Measurements from ENCODE around the gene GCK.
"Not testable (repeated sequence)": the region's sequence is repeated elsewhere in the genome, so short reads cannot be mapped to it uniquely, and the experiment has no call there.

The GCK gene

DNA sequence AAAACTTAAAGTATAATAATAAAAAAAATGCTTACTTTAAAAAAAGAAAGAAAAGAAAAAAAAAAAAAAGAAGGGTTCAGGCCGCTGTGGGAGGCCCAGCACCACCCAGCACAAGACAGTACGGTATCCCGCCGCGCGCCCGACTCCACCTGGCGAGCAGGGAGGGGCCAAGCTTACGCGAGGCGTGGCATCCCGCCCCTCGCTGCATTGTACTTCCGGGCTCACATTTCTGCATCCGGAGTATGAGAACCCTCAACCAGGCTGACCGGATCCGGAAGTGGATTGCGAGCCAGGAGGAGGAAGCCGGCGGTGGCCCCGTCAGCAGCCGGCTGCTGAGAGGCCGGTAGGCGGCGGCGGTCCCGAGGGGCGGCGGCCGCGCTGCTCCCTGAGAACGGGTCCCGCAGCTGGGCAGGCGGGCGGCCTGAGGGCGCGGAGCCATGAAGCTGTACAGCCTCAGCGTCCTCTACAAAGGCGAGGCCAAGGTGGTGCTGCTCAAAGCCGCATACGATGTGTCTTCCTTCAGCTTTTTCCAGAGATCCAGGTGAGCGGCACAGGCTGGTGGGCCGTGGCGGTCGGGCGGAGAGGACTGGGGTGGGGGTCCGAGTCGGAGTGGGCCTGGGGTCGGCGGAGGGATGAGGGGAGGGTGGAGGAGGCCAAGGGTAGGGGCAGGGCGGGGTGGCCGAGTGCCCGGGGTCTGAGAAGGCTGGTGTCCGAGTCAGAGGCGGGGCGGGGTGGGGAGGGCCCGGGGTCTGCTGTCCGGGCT, 11.6 kb upstream of the GCK start, which contains the start of gene YKT6:
YKT6 (plus strand) TSS at position 280 of the 763 bp plus-strand sequence; CDS start at position 438, 158 bp downstream.
- DNase-seq: peak; percentile 95

DNA sequence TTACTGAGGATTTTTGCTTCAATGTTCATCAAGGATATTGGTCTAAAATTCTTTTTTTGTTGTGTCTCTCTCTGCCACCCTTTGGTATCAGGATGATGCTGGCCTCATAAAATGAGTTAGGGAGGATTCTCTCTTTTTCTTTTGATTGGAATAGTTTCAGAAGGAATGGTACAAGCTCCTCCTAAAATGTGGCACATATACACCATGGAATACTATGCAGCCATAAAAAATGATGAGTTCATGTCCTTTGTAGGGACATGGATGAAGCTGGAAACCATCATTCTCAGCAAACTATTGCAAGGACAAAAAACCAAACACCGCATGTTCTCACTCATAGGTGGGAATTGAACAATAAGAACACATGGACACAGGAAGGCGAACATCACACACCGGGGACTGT, 10.9 kb upstream of the GCK start:
- not testable (repeated sequence) for DNase-seq

DNA sequence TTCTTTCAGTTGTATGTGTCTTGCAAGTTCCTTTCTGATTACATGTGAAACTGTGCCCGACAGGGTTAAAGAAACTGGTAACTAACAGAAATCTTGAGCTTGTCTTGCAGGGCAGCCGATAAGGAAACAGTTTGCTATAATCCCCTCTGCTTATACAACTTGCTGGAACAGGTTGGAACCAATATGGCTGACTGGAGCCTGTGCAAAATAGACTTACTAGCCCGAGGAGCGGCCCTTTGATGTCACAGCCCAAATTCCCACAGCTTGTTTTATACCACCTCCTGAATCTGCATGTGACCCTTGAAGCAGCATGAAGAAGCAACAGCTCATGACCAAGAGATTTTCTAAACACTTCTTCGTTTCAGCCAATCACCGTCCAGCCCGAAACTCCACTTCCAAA, 8.2 kb upstream of the GCK start:
- no peak for DNase-seq

DNA sequence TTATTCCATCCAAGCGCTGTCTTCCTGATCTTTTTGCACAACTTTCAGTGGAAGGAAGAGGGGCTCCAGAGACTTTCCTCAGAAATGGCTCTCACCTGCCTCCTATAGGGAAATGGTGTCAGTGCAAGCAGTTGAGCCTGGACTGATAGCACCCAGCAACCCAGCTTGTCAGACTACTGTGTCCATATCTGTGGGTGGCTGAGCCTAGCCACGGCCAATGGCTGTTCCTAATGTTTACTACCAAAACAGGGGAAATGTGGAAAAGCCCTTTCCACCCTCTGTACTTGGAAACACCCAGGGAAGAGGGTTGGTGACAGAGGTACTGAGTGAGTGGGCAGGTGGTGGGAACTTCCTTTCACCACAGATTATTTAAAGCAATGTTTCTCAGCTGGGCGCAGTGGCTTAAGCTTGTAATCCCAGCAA, 7.2 kb upstream of the GCK start:
- DNase-seq: no peak

DNA sequence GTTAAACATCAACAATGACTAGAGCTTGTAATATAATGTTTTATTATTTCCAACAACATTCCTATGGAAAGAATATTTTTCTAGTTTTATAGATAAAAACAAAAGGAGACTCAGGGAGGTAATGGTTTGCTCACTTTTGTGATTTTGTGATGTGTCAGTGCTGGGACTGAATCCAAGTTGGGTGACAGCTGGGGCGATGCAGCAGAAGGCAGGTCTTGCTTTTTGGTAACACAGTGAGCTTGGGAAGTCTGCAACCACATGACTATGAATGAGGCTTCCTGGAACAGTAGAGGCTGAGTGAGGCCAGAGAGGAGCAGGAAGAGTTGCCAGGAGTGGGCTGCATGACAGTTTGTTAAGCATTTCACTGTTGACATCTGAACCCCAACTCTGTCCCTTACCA, 6.7 kb upstream of the GCK start:
- no peak for DNase-seq

DNA sequence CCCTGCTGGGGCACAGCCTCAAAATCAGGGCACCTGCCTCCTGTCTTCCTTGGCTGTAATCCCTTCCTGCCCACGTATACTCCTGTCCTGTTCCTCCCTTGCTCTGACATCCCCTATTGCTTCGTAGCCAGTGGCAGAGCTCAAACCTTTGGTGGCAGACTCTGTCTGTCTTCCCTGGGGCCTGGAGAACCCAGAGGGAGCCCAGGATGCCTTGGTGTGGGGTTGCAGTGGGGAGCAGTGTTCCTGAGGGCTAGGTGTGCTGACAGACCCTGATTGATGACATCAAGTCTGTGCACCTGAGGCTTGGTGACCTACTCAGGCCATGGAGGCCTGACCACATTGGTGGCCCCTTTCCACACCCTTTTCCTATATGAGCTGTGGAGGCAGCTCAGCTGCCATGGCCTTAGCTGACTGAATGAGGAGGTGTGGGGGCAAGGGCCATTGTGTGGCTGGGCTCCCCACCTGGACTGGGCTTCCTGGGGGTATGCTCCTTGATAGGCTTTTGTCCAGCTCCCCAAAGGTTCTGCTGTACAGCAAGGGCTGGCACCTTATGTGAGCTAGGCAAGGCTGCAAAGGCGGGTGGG, 5.4 kb upstream of the GCK start:
- no peak for DNase-seq

DNA sequence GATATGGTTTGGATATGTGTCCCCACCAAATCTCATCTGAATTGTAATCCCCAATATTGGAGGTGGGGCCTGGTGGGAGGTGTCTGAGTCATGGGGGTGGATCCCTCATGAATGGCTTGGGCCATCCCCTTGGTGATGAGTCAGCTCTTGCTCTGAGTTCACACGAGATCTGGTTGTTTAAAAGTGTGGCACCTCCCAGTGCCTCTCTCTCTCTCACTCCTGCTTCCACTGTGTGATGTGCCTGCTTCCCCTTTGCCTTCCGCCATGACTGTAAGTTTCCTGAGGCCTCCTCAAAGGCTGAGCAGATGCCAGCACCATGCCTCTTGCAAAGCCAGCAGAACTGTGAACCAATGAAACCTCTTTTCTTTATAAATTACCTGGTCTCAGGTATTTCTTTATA, 4.8 kb upstream of the GCK start:
- no peak for DNase-seq

DNA sequence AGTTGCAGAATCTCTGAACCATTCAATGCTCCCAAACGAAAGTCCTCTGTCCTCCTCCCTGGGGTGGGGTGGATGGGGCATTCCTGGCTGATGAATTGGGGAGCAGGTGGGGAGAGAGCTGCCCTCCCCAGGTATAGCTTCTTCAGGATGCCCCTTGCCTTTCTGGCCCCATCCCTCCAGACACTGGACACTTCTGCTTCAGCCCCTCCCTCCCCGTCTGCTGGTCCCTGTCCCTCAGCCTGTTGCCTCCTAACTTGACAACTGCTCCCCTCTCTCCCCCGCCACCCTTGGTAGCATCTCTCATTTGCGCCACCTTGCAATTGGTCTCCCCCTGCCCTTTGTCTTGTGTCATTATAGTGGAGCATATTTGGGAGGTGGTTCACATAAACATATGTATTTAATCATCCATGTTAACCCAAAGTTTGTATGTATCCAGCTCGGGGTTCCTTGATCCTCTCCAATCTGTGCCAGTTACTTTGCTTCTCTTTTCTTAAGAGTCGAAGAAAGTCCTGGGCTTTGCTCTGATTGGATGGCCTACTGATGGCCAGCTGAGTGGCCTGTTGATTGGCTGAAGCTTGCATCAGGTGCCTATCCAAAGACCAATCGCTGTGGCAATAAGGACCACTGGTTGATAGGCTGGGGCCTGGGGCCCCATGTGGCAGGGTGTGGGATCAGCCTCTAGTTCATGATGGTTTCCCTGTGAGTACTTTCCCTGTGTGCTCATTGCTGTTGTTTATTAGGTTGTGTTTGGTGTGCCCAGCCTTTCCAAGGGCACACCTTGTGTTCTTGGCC, 4.0 kb upstream of the GCK start:
- DNase-seq: no peak

DNA sequence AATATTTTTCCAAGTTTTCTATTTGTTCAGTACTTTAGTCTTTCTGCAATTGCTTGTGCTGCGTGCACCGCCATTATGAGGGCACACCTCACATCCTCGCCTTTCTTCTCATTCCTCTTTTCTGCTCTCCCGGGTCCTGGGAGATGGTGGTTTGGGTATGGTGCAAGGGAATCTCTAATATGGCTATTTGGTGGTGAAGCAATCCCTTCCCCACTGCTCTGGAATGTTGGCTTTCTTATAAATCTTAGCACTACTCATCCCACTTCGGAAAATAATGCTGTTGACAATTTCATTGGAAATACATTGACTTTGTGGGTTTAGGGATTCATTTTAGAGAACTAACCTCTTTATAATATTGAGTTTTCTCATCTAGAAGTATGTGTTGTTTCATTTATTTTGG, 1.9 kb upstream of the GCK start:
- DNase-seq: no peak

DNA sequence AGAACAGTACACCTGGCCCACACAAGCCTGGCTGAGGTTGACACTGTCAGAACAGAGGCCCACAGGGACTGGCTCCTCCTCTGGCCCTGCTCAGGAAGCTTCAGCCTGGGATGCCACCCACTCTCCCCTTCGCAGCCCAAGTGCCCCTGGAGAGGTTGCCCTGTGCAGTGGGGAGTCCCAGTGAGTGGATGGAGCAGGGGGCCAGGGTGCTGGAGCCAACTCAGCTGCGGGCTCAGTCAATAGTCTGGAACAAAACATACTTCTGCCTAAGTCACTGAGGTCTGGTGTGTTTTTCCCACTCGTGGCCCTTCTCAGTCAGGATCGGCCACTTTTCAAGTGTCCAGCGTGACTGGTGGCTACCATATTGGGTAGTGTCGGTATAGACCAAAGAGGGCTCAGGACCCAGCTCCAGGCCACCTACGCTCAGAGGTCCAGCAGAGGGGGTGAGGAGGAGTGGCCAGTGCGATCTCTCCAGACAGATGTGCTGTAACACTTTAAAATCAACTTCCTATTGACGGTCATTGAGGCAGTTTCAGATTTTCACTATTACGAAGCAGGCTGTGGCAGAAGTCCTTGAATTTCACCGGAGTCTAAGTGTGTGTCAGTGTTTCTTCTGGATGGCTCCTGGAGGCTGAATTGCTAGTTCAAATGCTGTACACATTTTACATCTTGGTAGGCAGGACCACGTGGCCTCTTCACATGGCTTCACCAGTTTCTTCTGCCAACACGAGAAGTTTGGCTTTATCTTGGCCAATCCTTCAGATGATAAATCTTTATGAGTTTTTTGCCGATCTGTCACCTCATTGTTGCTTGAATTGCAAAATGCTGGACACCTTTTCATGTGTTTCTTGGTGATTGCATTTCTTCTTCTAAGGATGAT, 994 bp upstream of the GCK start:
- DNase-seq: no peak

DNA sequence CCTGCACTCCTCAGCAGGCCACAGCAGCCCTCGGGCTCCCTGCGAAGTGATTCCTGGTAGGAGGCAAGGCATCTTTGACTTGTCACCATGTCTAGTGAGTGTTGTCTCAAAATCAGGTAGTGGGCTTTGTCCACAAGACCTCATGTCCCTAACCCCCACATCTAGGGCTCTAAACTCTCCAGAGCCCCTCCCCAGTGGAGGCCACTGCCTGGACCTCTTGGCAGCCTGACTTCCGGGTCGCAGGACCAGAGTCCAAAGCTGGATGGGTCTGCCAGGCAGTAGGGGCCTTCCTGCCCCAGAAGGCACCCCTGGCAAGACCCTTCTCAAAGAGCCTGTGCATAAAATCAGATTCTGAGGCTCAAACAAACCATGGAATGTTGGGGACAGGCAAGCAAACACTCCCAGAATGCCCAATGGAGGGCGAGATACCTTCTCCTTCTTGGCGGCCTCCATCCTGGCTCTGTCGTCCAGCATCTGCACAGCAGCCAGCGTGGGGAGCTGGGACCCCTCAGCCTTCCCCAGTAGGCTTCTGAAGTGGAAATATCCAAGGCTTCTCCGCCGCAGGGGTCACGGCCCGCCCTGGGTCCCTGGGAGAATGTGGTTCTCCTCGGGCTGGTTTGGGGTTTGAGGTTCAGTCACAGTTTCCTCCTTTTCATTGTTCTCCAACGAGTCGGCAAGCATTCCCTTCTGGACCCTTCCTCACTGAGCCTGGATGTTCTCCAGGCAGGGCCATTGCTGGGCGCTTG, 586 bp downstream of the GCK start:
- DNase-seq: no peak

DNA sequence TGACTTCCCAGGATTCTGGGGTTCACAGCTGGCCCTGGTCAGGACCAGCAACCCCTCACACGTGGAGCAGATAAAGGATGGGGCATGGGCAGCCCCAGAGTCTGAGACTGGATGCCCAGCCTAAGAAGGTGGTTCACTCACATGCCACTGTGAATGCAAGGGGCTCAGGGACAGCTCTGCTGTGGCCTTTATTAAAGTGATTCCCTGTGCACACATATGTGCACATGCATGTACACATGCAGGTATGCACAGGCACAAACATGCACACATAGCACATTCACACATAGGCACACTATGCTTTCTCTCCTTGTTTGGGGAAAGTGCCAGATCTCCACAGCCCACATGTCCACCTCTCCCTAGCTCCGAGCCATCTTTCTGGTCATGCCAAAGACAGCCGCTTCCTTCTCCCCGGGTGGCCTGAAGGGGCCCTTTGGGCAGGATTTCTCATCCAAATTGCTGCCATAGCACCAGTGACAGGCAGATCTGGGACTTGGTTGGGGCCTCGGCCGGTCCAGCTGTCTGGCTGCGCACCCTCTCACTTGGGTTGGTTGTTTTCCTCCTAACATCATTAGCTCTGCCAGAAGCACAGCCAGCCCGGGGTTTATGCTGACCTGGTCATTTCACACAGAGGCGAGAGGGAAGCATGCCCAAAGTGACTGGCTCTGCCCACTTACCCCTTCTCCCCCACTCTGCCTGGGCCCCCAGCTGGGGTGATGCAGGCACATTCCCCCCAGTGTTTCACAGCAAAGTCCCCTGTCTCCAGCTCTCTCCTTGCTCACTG, 1.4 kb downstream of the GCK start:
- DNase-seq: no peak

DNA sequence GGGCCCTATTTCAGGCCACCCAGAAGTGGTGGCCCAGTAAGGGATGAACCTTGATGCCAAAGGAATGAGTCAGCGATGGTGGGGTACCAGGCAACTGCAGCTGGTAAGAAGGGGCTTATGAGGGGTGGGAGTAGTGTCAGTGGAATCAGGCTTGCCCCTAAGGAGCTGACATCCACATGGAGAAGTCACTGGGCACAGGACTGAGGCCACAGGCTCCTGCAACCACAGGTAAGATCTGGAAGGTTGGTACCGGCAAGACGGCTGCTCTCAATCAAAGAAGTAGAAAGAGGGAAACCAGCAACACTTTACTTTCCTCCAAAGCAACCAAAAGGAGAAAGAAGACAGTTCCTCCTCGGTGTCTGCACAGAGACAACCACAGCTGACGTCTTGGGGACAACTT, 2.5 kb downstream of the GCK start:
- DNase-seq: no peak

DNA sequence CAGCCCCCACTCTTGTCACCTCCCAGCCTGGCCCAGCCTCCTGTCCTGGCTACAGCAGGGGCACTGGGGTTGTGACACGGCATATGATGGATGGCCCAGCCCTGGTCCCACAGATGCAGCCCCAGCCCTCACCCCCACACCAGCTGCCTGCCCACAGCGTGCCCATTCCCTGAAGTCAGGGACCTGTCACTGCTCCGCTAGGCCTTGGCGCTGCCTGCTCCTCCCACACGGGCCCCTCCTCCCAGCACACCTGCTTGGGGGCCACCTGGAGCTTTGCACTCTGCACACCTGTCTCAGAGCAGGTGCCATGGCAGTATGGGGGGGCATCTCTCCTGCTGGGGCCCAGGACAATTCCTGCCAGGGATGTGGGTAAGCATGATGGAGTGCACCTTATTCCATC, 3.5 kb downstream of the GCK start:
- no peak for DNase-seq

DNA sequence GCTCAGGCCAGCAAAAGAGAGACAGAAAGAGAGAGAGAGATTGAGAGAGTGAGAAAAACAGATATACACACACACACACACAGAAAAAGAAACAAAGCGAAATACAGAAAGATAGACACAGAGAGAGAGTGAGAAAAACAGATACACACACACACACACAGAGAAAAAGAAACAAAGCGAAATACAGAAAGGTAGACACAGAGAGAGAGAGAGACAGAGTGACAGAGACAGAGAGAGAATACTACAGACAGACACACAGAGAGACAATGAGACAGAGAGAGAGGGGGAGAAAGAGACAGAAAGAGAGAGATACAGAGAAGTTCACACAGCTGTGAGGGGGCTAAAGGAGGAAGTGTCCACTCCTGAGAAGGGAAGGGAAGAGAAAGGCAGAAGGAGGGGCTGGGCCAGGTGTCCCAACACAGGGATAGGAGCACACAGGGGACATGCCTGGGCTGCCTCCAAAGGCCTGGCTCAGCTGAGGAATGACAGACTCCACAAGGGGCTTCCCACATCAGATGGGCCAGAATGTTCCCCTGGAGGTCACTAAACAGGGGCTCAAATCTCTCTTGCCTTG, 4.3 kb downstream of the GCK start:
- DNase-seq: no peak

DNA sequence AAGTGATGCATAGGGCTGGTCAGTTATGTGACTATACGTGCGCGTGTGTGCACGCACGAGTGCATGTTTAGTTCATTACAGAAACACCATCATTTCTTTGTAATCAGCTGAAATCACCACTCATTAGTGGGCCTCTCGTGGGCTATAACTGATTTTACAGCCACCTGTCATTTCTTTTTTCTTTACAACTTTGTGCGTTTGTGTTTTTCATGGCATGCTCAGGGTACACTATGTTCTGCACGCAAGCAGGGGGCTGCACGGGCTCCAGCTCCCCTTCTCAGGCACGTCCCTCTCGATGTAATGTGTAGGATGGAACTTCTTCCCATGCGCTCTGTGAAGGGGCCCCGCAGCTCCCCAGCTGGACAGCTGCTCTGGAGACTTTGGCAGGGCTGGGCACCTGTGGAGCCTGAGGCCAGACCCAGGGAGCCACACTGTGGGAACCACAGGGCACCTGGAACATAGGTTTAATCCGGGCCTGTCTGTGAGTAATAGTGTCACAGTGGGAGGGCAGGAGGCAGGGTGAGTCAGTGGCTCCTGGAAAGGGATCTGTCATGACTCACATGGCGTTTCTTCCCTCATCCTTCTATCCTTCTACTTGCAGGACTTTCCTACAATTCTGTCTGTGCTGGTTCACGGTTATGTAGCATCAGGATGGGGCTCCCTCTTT, 4.9 kb downstream of the GCK start:
- no peak for DNase-seq

DNA sequence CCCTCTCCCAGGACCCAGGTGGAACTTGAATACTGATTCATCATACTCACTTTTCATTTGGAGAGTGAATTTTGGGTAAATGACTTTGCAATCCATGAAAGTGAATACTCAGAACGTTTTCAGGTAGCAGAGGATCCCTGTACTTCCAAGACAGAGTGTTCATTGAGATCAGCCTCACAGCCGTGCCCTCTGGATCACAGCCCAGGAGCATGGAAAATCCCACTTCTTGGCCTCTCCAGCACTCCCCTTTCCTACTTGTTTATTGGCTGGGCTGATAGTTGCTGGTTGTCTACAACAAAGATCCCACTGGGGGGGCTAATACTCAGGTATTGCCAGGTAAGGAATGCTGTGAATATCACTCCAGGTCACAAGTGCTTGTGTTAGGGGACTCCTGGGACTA, 5.9 kb downstream of the GCK start:
- DNase-seq: peak; percentile 17

DNA sequence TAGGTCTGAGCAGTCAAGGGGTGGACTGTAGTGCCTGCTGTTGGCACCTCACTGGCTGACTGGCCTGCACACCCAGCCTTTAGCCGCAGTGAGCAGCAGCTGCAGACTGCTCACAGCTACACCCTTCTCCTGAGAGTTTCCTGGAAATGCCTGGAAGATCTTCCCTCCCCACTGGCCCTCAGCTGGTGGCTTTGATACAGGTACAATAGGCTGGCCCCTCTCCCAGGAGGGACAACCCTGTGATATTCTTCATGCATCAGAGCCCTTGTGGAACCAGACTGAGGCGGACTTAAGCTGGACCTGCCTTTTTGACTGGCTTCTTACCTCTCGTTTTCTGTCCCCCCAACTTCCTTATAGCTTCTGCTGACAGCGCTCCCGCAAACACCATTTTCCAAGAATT, 6.4 kb downstream of the GCK start:
- DNase-seq: no peak

DNA sequence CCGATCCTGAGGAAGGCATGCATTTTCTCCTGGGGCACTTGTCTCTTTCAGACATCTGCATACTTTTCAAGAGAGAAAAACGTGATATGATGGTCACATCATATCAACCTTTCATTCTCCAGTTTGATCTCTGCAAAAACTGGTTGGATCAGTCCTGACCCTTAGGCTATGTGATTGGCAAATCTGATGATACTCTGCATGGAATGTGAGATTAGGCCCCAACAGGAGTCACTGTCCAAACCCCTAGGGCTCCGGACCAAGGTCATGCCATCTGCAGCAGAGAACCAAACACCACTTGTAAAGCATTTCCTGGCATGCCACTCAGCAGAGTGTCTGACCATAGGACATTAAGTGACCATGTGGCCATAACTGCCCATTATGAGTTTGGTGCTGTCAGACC, 8.6 kb downstream of the GCK start:
- no peak for DNase-seq

DNA sequence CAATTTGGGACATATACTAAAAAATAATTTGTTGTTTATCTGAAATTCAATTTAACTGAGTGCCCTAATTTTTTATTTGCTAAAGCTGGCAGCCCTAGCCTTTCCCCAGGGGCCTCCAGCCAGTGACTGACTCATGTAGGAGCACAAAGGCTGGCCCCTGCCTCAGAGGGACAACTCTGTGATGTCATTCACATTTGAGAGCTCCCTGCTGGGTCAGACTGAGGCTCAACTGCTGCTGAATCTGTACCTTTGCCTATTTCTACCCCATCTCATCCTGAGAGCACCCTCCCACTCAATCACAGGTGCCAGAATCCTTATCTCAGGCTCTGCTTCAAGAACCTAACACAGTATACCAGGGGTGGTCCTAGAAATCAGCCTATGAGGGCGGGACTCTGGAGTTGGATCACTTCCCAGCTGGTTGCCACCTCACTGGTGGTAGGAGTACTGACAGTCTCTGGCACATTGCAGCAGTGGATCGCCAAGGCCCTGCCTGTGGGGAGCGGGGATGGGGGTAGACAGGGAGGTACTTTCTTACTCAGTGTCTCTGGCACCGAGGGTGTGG, 11.6 kb downstream of the GCK start:
- DNase-seq: no peak
